GM12875 (cell line): Measurements from ENCODE around the gene RIF1.

Experiments used
- H3K4me3 ChIP-seq: one replicate; pipeline ENCODE4 v1.5.1; 2011; ENCODE audit warnings: low read depth, low read length, control low read depth
- TF ChIP-seq, protein P1 (sequence below): IDR thresholded peaks from 2 replicates; pipeline ENCODE4 v1.5.1; 2011; ENCODE audit warnings: low read depth, mild to moderate bottlenecking, control low read depth, inconsistent platforms, low read length, moderate library complexity, borderline replicate concordance; ENCODE audit not compliant: insufficient read depth

Gene RIF1

GRCh38 chr2:151506170-151506569 is 96.5 kb downstream of the RIF1 start:
- TF ChIP-seq, protein P1, sequence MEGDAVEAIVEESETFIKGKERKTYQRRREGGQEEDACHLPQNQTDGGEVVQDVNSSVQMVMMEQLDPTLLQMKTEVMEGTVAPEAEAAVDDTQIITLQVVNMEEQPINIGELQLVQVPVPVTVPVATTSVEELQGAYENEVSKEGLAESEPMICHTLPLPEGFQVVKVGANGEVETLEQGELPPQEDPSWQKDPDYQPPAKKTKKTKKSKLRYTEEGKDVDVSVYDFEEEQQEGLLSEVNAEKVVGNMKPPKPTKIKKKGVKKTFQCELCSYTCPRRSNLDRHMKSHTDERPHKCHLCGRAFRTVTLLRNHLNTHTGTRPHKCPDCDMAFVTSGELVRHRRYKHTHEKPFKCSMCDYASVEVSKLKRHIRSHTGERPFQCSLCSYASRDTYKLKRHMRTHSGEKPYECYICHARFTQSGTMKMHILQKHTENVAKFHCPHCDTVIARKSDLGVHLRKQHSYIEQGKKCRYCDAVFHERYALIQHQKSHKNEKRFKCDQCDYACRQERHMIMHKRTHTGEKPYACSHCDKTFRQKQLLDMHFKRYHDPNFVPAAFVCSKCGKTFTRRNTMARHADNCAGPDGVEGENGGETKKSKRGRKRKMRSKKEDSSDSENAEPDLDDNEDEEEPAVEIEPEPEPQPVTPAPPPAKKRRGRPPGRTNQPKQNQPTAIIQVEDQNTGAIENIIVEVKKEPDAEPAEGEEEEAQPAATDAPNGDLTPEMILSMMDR: no peak

GRCh38 chr2:151508519-151508918 is 98.8 kb downstream of the RIF1 start:
- TF ChIP-seq, protein P1: no peak

More at GRCh38 chr2:151506170-151506569, 96.5 kb downstream of the RIF1 start:
- no peak overlapping the region for H3K4me3 ChIP-seq

GRCh38 chr2:151518802-151519201 is 109.1 kb downstream of the RIF1 start:
- no peak overlapping the region for H3K4me3 ChIP-seq
- TF ChIP-seq, protein P1: no peak

More at GRCh38 chr2:151508519-151508918, 98.8 kb downstream of the RIF1 start:
- no peak overlapping the region for H3K4me3 ChIP-seq

- TF ChIP-seq, protein P1: no peak
- H3K4me3 ChIP-seq: no peak overlapping the region
Measured at GRCh38 chr2:151520976-151521375, 111.3 kb downstream of the RIF1 start.

DNA sequence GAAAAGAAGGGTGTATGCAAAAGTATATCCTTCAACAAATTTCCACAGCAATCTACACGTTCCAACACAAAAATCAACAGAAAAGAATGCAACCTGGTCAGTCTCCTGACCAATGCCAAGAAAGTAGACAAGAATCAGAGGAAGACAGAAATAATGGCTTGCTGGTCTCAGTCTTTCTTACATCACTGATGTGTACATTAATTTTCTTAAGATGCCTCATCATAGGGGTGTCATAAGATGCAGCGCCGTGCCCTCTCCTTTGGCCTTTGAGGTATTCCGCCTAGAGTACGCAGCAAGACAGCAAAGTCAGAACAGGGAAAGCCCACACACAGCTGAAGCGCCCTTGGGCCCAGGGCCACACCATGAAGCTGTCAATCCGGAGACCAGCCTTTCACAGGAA is 112.9 kb downstream of the RIF1 start:
- H3K4me3 ChIP-seq: no peak overlapping the region
- TF ChIP-seq, protein P1: no peak

- TF ChIP-seq, protein P1: no peak
- no peak overlapping the region for H3K4me3 ChIP-seq
Measured at GRCh38 chr2:151523850-151524249, 114.1 kb downstream of the RIF1 start.

DNA sequence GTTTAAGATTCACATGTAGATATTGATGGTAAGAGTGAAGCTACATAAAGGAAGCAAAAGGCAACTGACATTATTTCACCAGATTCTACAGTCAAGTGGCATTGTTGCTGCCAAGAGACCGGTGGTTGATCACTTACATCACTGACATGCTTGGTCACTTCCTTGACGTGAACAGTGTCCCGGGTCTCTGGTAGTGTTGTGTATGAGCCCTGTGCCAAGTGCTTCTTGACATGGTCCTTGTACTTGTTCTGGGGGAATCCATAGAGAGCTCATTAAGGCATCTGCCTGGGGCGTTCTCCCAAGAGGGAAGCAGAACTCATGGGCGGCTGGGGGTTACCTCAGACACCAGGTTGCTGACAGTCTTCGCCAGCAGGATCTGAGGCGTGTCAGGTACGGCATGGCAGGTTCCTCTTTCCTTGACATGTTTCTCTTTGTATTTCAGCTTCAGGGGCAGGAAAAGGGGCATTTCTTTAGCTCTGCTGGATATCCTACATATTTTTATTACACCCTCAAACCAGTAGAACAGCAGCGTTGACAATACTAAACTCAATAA is 116.2 kb downstream of the RIF1 start:
- H3K4me3 ChIP-seq: no peak overlapping the region
- TF ChIP-seq, protein P1: no peak
